H1 (cell line): Measurements from ENCODE around the gene SMIM33. TPM values are rescaled to one million over a fixed set of nuclear protein-coding genes. Genes with fewer than 3 reads are reported as not detected.

Experiments used
- CTCF ChIA-PET: fragments of 300-600 bp; sonication (Branson Sonifier 250); formaldehyde crosslinking; loops from one replicate; lab custom pipeline; 2021; ENCODE audit not compliant: partially characterized antibody; lab: Charles Lee
- POLR2A ChIA-PET: fragments of 300-600 bp; sonication (Branson Sonifier 250); formaldehyde crosslinking; loops from one replicate; lab custom pipeline; 2021; ENCODE audit warnings: inconsistent platforms; ENCODE audit not compliant: partially characterized antibody; lab: Charles Lee
- DNase-seq, 2 experiments: peaks; one replicate each; pipeline versions ENCODE4 v3.0.0 to v3.0.0-alpha.2; 2010 to 2022; ENCODE audit warnings: low spot score in 2 of 2, low read depth in 1 of 2, mixed read lengths in 1 of 2
- FAIRE-seq: peaks from 2 replicates; lab custom pipeline; 2011; peaks lifted over from hg19 to GRCh38; lab: Jason Lieb, UNC
- H2AFZ ChIP-seq: 2 replicates; pipeline ENCODE4 v1.8.1; 2012; ENCODE audit warnings: low read length, inconsistent platforms
- H2AK5ac ChIP-seq: 2 replicates; pipeline ENCODE4 v1.6.1; 2013; ENCODE audit warnings: low read depth, low read length
- H2BK120ac ChIP-seq: replicated peaks from 2 replicates; pipeline ENCODE3; 2013; ENCODE audit warnings: low read depth, low read length, inconsistent platforms
- H2BK12ac ChIP-seq: 2 replicates; pipeline ENCODE4 v1.6.1; 2013; ENCODE audit warnings: low read depth, low read length
- H2BK15ac ChIP-seq: 2 replicates; pipeline ENCODE4 v1.6.1; 2013; ENCODE audit warnings: low read length
- H2BK20ac ChIP-seq: 2 replicates; pipeline ENCODE4 v1.6.1; 2013; ENCODE audit warnings: low read length
- H2BK5ac ChIP-seq: 2 replicates; pipeline ENCODE4 v1.6.1; 2013; ENCODE audit warnings: low read depth, low read length
- H3K14ac ChIP-seq: 2 replicates; pipeline ENCODE4 v1.6.1; 2013; ENCODE audit warnings: inconsistent platforms; ENCODE audit not compliant: insufficient read length
- H3K18ac ChIP-seq: 2 replicates; pipeline ENCODE4 v1.6.1; 2013; ENCODE audit warnings: low read length; ENCODE audit errors: extremely low read depth
- H3K23ac ChIP-seq: 2 replicates; pipeline ENCODE4 v1.6.1; 2013; ENCODE audit warnings: inconsistent platforms; ENCODE audit not compliant: insufficient read length
- H3K23me2 ChIP-seq: 2 replicates; pipeline ENCODE4 v1.6.1; 2013; ENCODE audit warnings: low read depth, low read length
- H3K27ac ChIP-seq: 2 replicates; pipeline ENCODE4 v1.6.1; 2011; ENCODE audit warnings: low read depth, low read length, inconsistent platforms
- H3K27me3 ChIP-seq, 4 experiments: replicated peaks in 1 of 4; 1 replicate in 1 of 4; 2 replicates in 3 of 4; pipeline versions ENCODE4 v1.6.1 to v1.8.1; 2011 to 2013; ENCODE audit warnings: low read length in 3 of 4, mild to moderate bottlenecking in 3 of 4, inconsistent platforms in 2 of 4, mixed read lengths in 2 of 4, moderate library complexity in 1 of 4; ENCODE audit not compliant: control insufficient read depth in 3 of 4, insufficient read depth in 3 of 4; ENCODE audit errors: extremely low read depth in 1 of 4
- H3K36me3 ChIP-seq, 4 experiments: 2 replicates each; pipeline versions ENCODE4 v1.6.1 to v1.8.1; 2011 to 2013; ENCODE audit warnings: mild to moderate bottlenecking in 4 of 4, low read length in 3 of 4, moderate library complexity in 2 of 4, control low read depth in 1 of 4, inconsistent platforms in 1 of 4; ENCODE audit not compliant: insufficient read depth in 4 of 4, control insufficient read depth in 2 of 4
- H3K4ac ChIP-seq: replicated peaks from 2 replicates; pipeline ENCODE3; 2013; ENCODE audit warnings: low read length, low read depth, mixed read lengths, inconsistent platforms; ENCODE audit not compliant: insufficient read length
- H3K4me1 ChIP-seq, 4 experiments: replicated peaks in 1 of 4; 1 replicate in 1 of 4; 2 replicates in 3 of 4; pipeline versions ENCODE4 v1.6.1 to v1.8.1; 2011 to 2013; ENCODE audit warnings: low read length in 3 of 4, inconsistent platforms in 2 of 4, mixed read lengths in 1 of 4; ENCODE audit not compliant: insufficient read depth in 4 of 4, control insufficient read depth in 3 of 4
- H3K4me2 ChIP-seq, 2 experiments: 2 replicates each; pipeline versions ENCODE4 v1.6.1 to v1.8.1; 2011 to 2013; ENCODE audit warnings: low read depth in 2 of 2, low read length in 2 of 2, control low read depth in 1 of 2, inconsistent platforms in 1 of 2, mild to moderate bottlenecking in 1 of 2; ENCODE audit not compliant: insufficient read depth in 1 of 2
- H3K4me3 ChIP-seq, 4 experiments: fragments of 200-600, 300-600 bp in 1 of 4; sonication (generic), shearing (Covaris generic), sonication (Bioruptor Twin) in 1 of 4; 2 replicates each; pipeline versions ENCODE4 v1.5.1 to v1.8.1; 2011 to 2016; ENCODE audit warnings: low read length in 4 of 4, low read depth in 3 of 4, control low read depth in 2 of 4, inconsistent platforms in 2 of 4, mild to moderate bottlenecking in 2 of 4, mixed read lengths in 1 of 4, moderate library complexity in 1 of 4; ENCODE audit not compliant: insufficient read depth in 2 of 4; ENCODE audit errors: extremely low read depth in 1 of 4
- H3K56ac ChIP-seq: replicated peaks from 2 replicates; pipeline ENCODE3; 2013; ENCODE audit warnings: low read depth, mild to moderate bottlenecking, mixed read lengths, low read length, inconsistent platforms; ENCODE audit not compliant: insufficient read length
- H3K79me1 ChIP-seq: 2 replicates; pipeline ENCODE4 v1.6.1; 2013; ENCODE audit warnings: low read depth, low read length, control low read depth
- H3K79me2 ChIP-seq, 2 experiments: 2 replicates each; pipeline versions ENCODE4 v1.6.1 to v1.8.1; 2012 to 2013; ENCODE audit warnings: low read length in 2 of 2, mild to moderate bottlenecking in 2 of 2, inconsistent platforms in 1 of 2; ENCODE audit not compliant: insufficient read depth in 2 of 2, control insufficient read depth in 1 of 2
- H3K9ac ChIP-seq, 4 experiments: replicated peaks in 1 of 4; 1 replicate in 1 of 4; 2 replicates in 3 of 4; pipeline versions ENCODE4 v1.6.1 to v1.8.1; 2011 to 2013; ENCODE audit warnings: low read depth in 3 of 4, low read length in 3 of 4, control low read depth in 2 of 4, mild to moderate bottlenecking in 2 of 4, moderate library complexity in 2 of 4, inconsistent platforms in 1 of 4; ENCODE audit errors: extremely low read depth in 1 of 4
- H3K9me3 ChIP-seq, 2 experiments: 2 replicates each; pipeline versions ENCODE4 v1.6.1 to v1.8.1; 2012 to 2013; ENCODE audit warnings: mild to moderate bottlenecking in 2 of 2, moderate library complexity in 2 of 2, control low read depth in 1 of 2, inconsistent platforms in 1 of 2, low read depth in 1 of 2, low read length in 1 of 2, mixed read lengths in 1 of 2; ENCODE audit not compliant: insufficient read depth in 2 of 2
- H4K20me1 ChIP-seq, 2 experiments: replicated peaks in 1 of 2; 2 replicates each; pipeline versions ENCODE3 to v1.8.1; 2011 to 2013; ENCODE audit warnings: inconsistent platforms in 2 of 2, low read length in 2 of 2, mild to moderate bottlenecking in 1 of 2; ENCODE audit not compliant: insufficient read depth in 2 of 2, control insufficient read depth in 1 of 2
- H4K5ac ChIP-seq: 2 replicates; pipeline ENCODE4 v1.6.1; 2013; ENCODE audit warnings: low read length, low read depth, mixed read lengths, inconsistent platforms; ENCODE audit not compliant: insufficient read length
- H4K8ac ChIP-seq: 2 replicates; pipeline ENCODE4 v1.8.0; 2013; ENCODE audit warnings: mild to moderate bottlenecking, moderate library complexity, low read length, inconsistent platforms; ENCODE audit not compliant: insufficient read depth; ENCODE audit errors: extremely low read depth
- H4K91ac ChIP-seq: replicated peaks from 2 replicates; pipeline ENCODE3; 2013; ENCODE audit warnings: low read length, mixed read lengths, inconsistent platforms; ENCODE audit not compliant: insufficient read length
- ATF2 ChIP-seq: IDR thresholded peaks from 2 replicates; pipeline ENCODE4 v1.6.1; 2012; ENCODE audit warnings: low read length, inconsistent platforms
- EZH2 ChIP-seq: fragments of 200-600 bp; sonication (generic); IDR thresholded peaks from 2 replicates; pipeline ENCODE4 v1.7.1; 2012; ENCODE audit warnings: low read depth, mild to moderate bottlenecking, moderate library complexity, low read length, inconsistent platforms; ENCODE audit not compliant: severe bottlenecking
- HDAC6 ChIP-seq: IDR thresholded peaks from one replicate; pipeline ENCODE4 v1.7.1; 2012; ENCODE audit warnings: low read depth, mild to moderate bottlenecking, inconsistent platforms, low read length, moderate library complexity
- KDM1A ChIP-seq: fragments of 200-600, 300-600 bp; sonication (generic); IDR thresholded peaks from 2 replicates; pipeline ENCODE4 v1.7.1; 2016; ENCODE audit warnings: mild to moderate bottlenecking, low read length, borderline replicate concordance
- KDM4A ChIP-seq: IDR thresholded peaks from one replicate; pipeline ENCODE4 v1.7.1; 2012; ENCODE audit warnings: low read depth, mild to moderate bottlenecking, moderate library complexity, low read length, inconsistent platforms; ENCODE audit not compliant: severe bottlenecking
- NRF1 ChIP-seq: IDR thresholded peaks from 2 replicates; pipeline ENCODE4 v1.6.1; 2011; ENCODE audit warnings: mild to moderate bottlenecking, low read depth, low read length, improper control_type of control experiment
- SUZ12 ChIP-seq: fragments of 200-600 bp; sonication (generic); IDR thresholded peaks from 2 replicates; pipeline ENCODE4 v1.6.1; 2012; ENCODE audit warnings: mild to moderate bottlenecking, inconsistent platforms, low read length, moderate library complexity, mixed read lengths
- YY1 ChIP-seq: IDR thresholded peaks from 2 replicates; pipeline ENCODE4 v1.6.1; 2011; ENCODE audit warnings: low read depth, mild to moderate bottlenecking, low read length
- WGBS, 2 experiments: shearing (Covaris generic) in 1 of 2; methylation state at CpG; one replicate each; pipeline versions ENCODE4 v1.1.6 to v1.1.7; 2013 to 2015; ENCODE audit warnings: low lambda C conversion rate in 2 of 2, mixed read lengths in 2 of 2, inconsistent platforms in 1 of 2, low coverage in 1 of 2, missing lambda C conversion rate in 1 of 2; ENCODE audit not compliant: insufficient replicate concordance in 2 of 2, insufficient coverage in 1 of 2, insufficient read length in 1 of 2; ENCODE audit errors: extremely low coverage in 1 of 2, missing lambda C conversion rate in 1 of 2; 5-methylcytosine and 5-hydroxymethylcytosine counted together
- polyA plus RNA-seq, 7 experiments: library from polyadenylated mRNA; depleted of rRNA in 3 of 7; stranded (reverse) in 5 of 7; unstranded in 2 of 7; fragments of >200 nt in 5 of 7; fragments of 200-250 nt in 2 of 7; gene quantifications; 1 replicate in 5 of 7; 2 replicates in 1 of 7; 4 replicates in 1 of 7; pipeline versions ENCODE4 v1.2.1 to v1.2.3, GENCODE V29; 2011 to 2013; ENCODE audit warnings: missing spikeins in 2 of 7, mixed read lengths in 2 of 7
- total RNA-seq: library from RNA; stranded (reverse); fragmentation: NEBNext Ultra II Directional; extraction: Animal tissue kit (Norgen Biotek cat#: 25700); gene quantifications from 2 replicates; pipeline ENCODE4 v1.2.1, GENCODE V29; 2021

The SMIM33 gene
- total and polyA plus RNA-seq, 2 of the 8 experiments (the other 6 are each of a cell fraction or from before 2014, with no cell fraction given) = not detected

DNA sequence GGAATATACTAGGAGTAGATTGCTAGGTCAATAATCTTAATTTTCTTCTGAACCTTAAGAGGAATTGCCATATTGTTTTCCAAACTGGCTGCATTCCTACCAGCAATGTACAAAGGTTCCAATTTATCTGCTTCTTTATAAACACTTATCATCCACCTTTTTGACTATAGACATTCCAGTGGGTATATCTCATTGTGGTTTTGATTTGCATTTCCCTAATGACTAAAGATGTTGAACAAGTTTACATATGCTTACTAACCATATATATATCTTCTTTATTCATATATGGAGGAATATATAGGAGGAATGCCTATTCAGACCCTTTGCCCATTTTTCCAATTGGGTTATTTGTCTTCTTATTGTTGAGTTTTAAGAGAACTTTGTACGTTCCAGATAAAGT, 39.1 kb upstream of the SMIM33 start:
- H3K79me1 ChIP-seq = no peaks in the 10 kb centered on the region
- no peak overlapping the region for H2AFZ ChIP-seq
- POLR2A ChIA-PET = interaction anchor here (1.3 kb wide), 1 partner anchor 20 kb away, joined by 3 read pairs; no protein-coding TSS in a partner anchor
- H3K4me1 ChIP-seq = no peaks in the 10 kb centered on the region
- CTCF ChIA-PET = interaction anchor here (0.7 to 3.4 kb wide), 4 partner anchors 8 to 79 kb away, joined by 3 to 18 read pairs (median 4); no protein-coding TSS in a partner anchor
- peaks cover 0 to 18% (median 6%) of the 10 kb centered on the region in 4 experiments; a peak in 3 of 8 replicates for H3K36me3 ChIP-seq
- H4K20me1 ChIP-seq = no peaks in the 10 kb centered on the region
- H3K23ac ChIP-seq = no peak overlapping the region
- H4K5ac ChIP-seq = no peak overlapping the region
- no peak overlapping the region for H2AK5ac ChIP-seq
- H2BK5ac ChIP-seq = no peak overlapping the region
- FAIRE-seq = no peak
- no peak overlapping the region for H3K9ac ChIP-seq
- TF ChIP-seq YY1 = no peak
- TF ChIP-seq EZH2 = no peak
- TF ChIP-seq SUZ12 = no peak
- TF ChIP-seq HDAC6 = no peak
- TF ChIP-seq KDM4A = no peak
- no peak for TF ChIP-seq NRF1
- TF ChIP-seq KDM1A = no peak
- no peak for TF ChIP-seq ATF2
- 95% methylated on average over 1 of the region's 1 CpG; no CpG with 5 or more reads in 1 of the 2 experiments for WGBS, 2 experiments
- no peak overlapping the region for H4K8ac ChIP-seq
- no peak overlapping the region for H4K91ac ChIP-seq
- no peak for DNase-seq
- no peaks in the 10 kb centered on the region for H3K79me2 ChIP-seq
- no peaks in the 10 kb centered on the region for H3K9me3 ChIP-seq
- no peak overlapping the region for H3K18ac ChIP-seq
- no peaks in the 10 kb centered on the region for H3K23me2 ChIP-seq
- H2BK120ac ChIP-seq = no peak overlapping the region
- no peak overlapping the region for H2BK20ac ChIP-seq
- no peak overlapping the region for H3K4me2 ChIP-seq
- no peak overlapping the region for H3K14ac ChIP-seq
- no peak overlapping the region for H3K4ac ChIP-seq
- no peak overlapping the region for H3K56ac ChIP-seq
- H2BK12ac ChIP-seq = no peak overlapping the region
- no peak overlapping the region for H2BK15ac ChIP-seq
- H3K27me3 ChIP-seq = no peaks in the 10 kb centered on the region
- H3K4me3 ChIP-seq = no peak overlapping the region
- H3K27ac ChIP-seq = no peak overlapping the region
